HepG2 (cell line): ENCODE measurements around the gene TMEM63B. TPM values are rescaled to one million over a fixed set of nuclear protein-coding genes. Genes with fewer than 3 reads are reported as not detected.

Experiments
- CHCHD3 ChIP-seq: sonication (generic); formaldehyde crosslinking; IDR thresholded peaks from 2 replicates; pipeline ENCODE4 v1.8.0; 2022; ENCODE audit warnings: mild to moderate bottlenecking, missing genetic modification reagents, moderate library complexity
- DMTF1 ChIP-seq: sonication (generic); formaldehyde crosslinking; IDR thresholded peaks from 2 replicates; pipeline ENCODE4 v1.4.0; 2020; ENCODE audit warnings: mild to moderate bottlenecking, missing genetic modification reagents
- ISL2 ChIP-seq: sonication (generic); formaldehyde crosslinking; IDR thresholded peaks from 2 replicates; pipeline ENCODE4 v1.5.0; 2020; ENCODE audit warnings: missing genetic modification reagents
- KAT2B ChIP-seq: fragments of 150-350 bp; IDR thresholded peaks from 2 replicates; pipeline ENCODE4 v1.6.1; 2014; ENCODE audit warnings: low read depth, low read length, borderline replicate concordance
- MIER3 ChIP-seq: IDR thresholded peaks from 2 replicates; pipeline ENCODE4 v1.6.1; 2016; ENCODE audit warnings: missing compliant biosample characterization, borderline replicate concordance
- MIXL1 ChIP-seq: IDR thresholded peaks from 2 replicates; pipeline ENCODE4 v1.6.1; 2016
- RBM22 ChIP-seq: fragments of 200-400 bp; formaldehyde crosslinking; optimal IDR thresholded peaks from 2 replicates; pipeline ENCODE3; 2017; ENCODE audit warnings: mild to moderate bottlenecking, low read length, moderate library complexity
- SMYD3 ChIP-seq: sonication (generic); formaldehyde crosslinking; IDR thresholded peaks from 2 replicates; pipeline ENCODE4 v1.8.1; 2023; ENCODE audit warnings: mild to moderate bottlenecking, missing genetic modification reagents
- TFE3 ChIP-seq: IDR thresholded peaks from 2 replicates; pipeline ENCODE4 v1.6.1; 2016
- ZNF318 ChIP-seq: sonication (generic); formaldehyde crosslinking; IDR thresholded peaks from 2 replicates; pipeline ENCODE4 v1.4.0; 2020; ENCODE audit warnings: mild to moderate bottlenecking, missing genetic modification reagents
- ZNF710 ChIP-seq: sonication (generic); formaldehyde crosslinking; IDR thresholded peaks from 2 replicates; pipeline ENCODE4 v1.5.0; 2020; ENCODE audit warnings: mild to moderate bottlenecking, missing genetic modification reagents, borderline replicate concordance
- ZNF83 ChIP-seq: sonication (generic); formaldehyde crosslinking; IDR thresholded peaks from 2 replicates; pipeline ENCODE4 v1.4.0; 2020; ENCODE audit warnings: missing genetic modification reagents, mild to moderate bottlenecking, borderline replicate concordance
- ZNF839 ChIP-seq: sonication (generic); formaldehyde crosslinking; IDR thresholded peaks from 2 replicates; pipeline ENCODE4 v1.4.0; 2020; ENCODE audit warnings: missing genetic modification reagents, mild to moderate bottlenecking, borderline replicate concordance
- polyA plus RNA-seq, 8 experiments: library from polyadenylated mRNA; depleted of rRNA in 3 of 8; stranded (reverse) in 7 of 8; unstranded in 1 of 8; fragments of >200 nt; fragmentation: Illumina TruSeq in 4 of 8; extraction: Trizol in 4 of 8; gene quantifications; 2 replicates each; pipeline versions ENCODE4 v1.2.1 to v1.2.3, GENCODE V29; 2011 to 2016; ENCODE audit warnings: low read depth in 4 of 8, missing spikeins in 1 of 8, mixed read lengths in 1 of 8; ENCODE audit not compliant: insufficient read depth in 1 of 8
- total RNA-seq, 5 experiments: library from RNA; depleted of rRNA; stranded (reverse); fragments of >200 nt; fragmentation: Illumina TruSeq; extraction: Trizol; gene quantifications; 2 replicates each; pipeline ENCODE4 v1.2.3, GENCODE V29; 2016; ENCODE audit warnings: low read depth in 1 of 5

TMEM63B gene
- total and polyA plus RNA-seq, 2 of the 13 experiments (the other 11 are each of a cell fraction or from before 2014, with no cell fraction given) = 27.4 to 75.8 TPM

- TF ChIP-seq ZNF318 (peak; percentile 35; the same call in 1 of the 2 replicates), MIER3 (no peak; the same call in 1 of the 2 replicates), ISL2 (CRISPR knock-in tag) (no peak), ZNF83 (CRISPR knock-in tag) (no peak), MIXL1 (CRISPR knock-in tag) (no peak), ZNF839 (CRISPR knock-in tag) (no peak), CHCHD3 (peak; percentile 56; the same call in 1 of the 2 replicates), SMYD3 (CRISPR knock-in tag) (no peak), KAT2B (no peak), DMTF1 (CRISPR knock-in tag) (no peak), ZNF710 (CRISPR knock-in tag) (peak; percentile 70; the same call in 1 of the 2 replicates), TFE3 (CRISPR knock-in tag) (no peak), RBM22 (no peak)
Measured at GRCh38 chr6:44128020-44128917, 915 bp downstream of the TMEM63B start (continued).
